K562 (cell line): ENCODE data around the gene PCDH1.

Experiments used
- ELF1 ChIP-seq: fragments of 200-800 bp; sonication (Bioruptor generic); IDR thresholded peaks from 2 replicates; pipeline ENCODE4 v1.6.1; 2016; ENCODE audit warnings: missing genetic modification characterization, missing compliant biosample characterization
- FOSL1 ChIP-seq: fragments of 200-800 bp; sonication (Bioruptor generic); conservative IDR thresholded peaks from 2 replicates; pipeline ENCODE4 v1.6.1; 2016; ENCODE audit warnings: missing genetic modification characterization, missing compliant biosample characterization
- HNRNPL ChIP-seq: fragments of 200-400 bp; formaldehyde crosslinking; IDR thresholded peaks from 2 replicates; pipeline ENCODE4 v1.6.1; 2017; ENCODE audit warnings: low read depth, mild to moderate bottlenecking, low read length
- KLF16 ChIP-seq: IDR thresholded peaks from 2 replicates; pipeline ENCODE4 v1.6.1; 2016; ENCODE audit warnings: antibody characterized with exemption
- NFE2L1 ChIP-seq: fragments of 450-650 bp; IDR thresholded peaks from 2 replicates; pipeline ENCODE4 v1.6.1; 2016; ENCODE audit warnings: missing genetic modification characterization, low read depth, mild to moderate bottlenecking, missing compliant biosample characterization, moderate library complexity, borderline replicate concordance
- NFRKB ChIP-seq: fragments of 450-650 bp; IDR thresholded peaks from 2 replicates; pipeline ENCODE4 v1.6.1; 2016; ENCODE audit warnings: low read depth
- NFXL1 ChIP-seq: fragments of 450-650 bp; formaldehyde crosslinking; IDR thresholded peaks from 2 replicates; pipeline ENCODE4 v1.4.0; 2021; ENCODE audit warnings: mild to moderate bottlenecking
- YBX1 ChIP-seq: fragments of 450-650 bp; IDR thresholded peaks from 2 replicates; pipeline ENCODE4 v1.7.1; 2016; ENCODE audit warnings: mild to moderate bottlenecking
- ZNF23 ChIP-seq: fragments of 250-450 bp; sonication (Bioruptor Pico); IDR thresholded peaks from 2 replicates; pipeline ENCODE4 v1.4.0; 2020; ENCODE audit warnings: mild to moderate bottlenecking
- TF ChIP-seq, protein P1 (sequence below), 3 experiments: IDR thresholded peaks in 2 of 3; conservative IDR thresholded peaks in 1 of 3; 2 replicates each; pipeline ENCODE4 v1.5.1; 2011 to 2012; ENCODE audit warnings: low read length in 3 of 3, mild to moderate bottlenecking in 3 of 3, control low read depth in 2 of 3, improper control_type of control experiment in 1 of 3, inconsistent platforms in 1 of 3, low read depth in 1 of 3, mixed read lengths in 1 of 3, moderate library complexity in 1 of 3; ENCODE audit not compliant: insufficient read depth in 2 of 3

DNA sequence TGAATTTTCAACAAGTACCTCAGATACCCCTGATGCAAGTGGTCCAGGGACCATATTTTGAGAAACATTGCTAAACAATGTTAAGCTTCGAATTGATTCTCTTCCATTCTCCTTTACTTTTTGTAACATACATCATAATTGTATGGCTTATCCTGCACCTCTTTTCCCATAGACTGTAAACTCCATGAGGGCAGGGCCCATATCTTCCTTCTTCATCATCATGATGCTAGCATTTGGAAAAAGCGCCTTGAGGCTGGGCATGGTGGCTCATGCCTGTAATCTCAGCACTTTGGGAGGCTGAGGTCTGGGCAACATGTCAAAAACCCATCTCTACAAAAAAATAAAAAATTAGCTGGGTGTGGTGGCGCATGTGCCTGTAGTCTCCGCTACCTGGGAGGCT lies 31.0 kb upstream of the PCDH1 start:
- TF ChIP-seq ELF1 (tag) (no peak), NFE2L1 (tag) (no peak), NFXL1 (CRISPR knock-in tag) (no peak), HNRNPL (no peak), YBX1 (no peak), ZNF23 (CRISPR knock-in tag) (no peak), FOSL1 (tag) (no peak), KLF16 (no peak), NFRKB (no peak)
- TF ChIP-seq, protein P1, sequence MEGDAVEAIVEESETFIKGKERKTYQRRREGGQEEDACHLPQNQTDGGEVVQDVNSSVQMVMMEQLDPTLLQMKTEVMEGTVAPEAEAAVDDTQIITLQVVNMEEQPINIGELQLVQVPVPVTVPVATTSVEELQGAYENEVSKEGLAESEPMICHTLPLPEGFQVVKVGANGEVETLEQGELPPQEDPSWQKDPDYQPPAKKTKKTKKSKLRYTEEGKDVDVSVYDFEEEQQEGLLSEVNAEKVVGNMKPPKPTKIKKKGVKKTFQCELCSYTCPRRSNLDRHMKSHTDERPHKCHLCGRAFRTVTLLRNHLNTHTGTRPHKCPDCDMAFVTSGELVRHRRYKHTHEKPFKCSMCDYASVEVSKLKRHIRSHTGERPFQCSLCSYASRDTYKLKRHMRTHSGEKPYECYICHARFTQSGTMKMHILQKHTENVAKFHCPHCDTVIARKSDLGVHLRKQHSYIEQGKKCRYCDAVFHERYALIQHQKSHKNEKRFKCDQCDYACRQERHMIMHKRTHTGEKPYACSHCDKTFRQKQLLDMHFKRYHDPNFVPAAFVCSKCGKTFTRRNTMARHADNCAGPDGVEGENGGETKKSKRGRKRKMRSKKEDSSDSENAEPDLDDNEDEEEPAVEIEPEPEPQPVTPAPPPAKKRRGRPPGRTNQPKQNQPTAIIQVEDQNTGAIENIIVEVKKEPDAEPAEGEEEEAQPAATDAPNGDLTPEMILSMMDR (IDR thresholded peaks at IDR 0.05 in 2 of 3, conservative IDR thresholded peaks at IDR 0.05 in 1 of 3; ENCODE audit: insufficient read depth in 2 of 3, low read depth in 1 of 3, low read length in 3 of 3): no peak
